Measurements from ENCODE around the gene MYO6.

MYO6 gene

DNA sequence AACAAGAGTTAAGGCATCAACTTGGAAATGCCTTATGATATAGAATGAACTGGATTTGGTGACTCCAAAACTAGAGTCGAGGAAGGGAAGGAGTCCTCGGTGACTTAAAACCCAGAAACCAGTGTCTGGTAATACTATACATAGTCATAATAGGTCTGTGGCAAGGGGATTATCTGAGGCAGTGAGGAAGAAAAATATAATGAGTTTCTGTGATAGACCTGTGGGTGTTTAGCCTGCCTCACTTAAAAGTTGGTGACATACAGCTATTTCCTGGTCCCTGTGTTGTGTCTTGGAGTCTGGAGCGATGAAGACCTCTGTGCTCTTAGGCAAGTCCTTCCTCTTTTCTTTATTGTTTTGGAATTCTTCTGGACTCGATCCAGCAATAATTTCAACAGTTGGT is 5.1 kb upstream of the MYO6 start:
- no peak for DNase-seq (ENCODE audit: low read depth)
- TF ChIP-seq, protein P1, sequence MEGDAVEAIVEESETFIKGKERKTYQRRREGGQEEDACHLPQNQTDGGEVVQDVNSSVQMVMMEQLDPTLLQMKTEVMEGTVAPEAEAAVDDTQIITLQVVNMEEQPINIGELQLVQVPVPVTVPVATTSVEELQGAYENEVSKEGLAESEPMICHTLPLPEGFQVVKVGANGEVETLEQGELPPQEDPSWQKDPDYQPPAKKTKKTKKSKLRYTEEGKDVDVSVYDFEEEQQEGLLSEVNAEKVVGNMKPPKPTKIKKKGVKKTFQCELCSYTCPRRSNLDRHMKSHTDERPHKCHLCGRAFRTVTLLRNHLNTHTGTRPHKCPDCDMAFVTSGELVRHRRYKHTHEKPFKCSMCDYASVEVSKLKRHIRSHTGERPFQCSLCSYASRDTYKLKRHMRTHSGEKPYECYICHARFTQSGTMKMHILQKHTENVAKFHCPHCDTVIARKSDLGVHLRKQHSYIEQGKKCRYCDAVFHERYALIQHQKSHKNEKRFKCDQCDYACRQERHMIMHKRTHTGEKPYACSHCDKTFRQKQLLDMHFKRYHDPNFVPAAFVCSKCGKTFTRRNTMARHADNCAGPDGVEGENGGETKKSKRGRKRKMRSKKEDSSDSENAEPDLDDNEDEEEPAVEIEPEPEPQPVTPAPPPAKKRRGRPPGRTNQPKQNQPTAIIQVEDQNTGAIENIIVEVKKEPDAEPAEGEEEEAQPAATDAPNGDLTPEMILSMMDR (IDR thresholded peaks at IDR 0.05; ENCODE audit: control insufficient read depth, extremely low read depth, insufficient read depth): no peak
- no peak overlapping the region for H3K4me3 ChIP-seq (ENCODE audit: low read depth, low read length)

DNA sequence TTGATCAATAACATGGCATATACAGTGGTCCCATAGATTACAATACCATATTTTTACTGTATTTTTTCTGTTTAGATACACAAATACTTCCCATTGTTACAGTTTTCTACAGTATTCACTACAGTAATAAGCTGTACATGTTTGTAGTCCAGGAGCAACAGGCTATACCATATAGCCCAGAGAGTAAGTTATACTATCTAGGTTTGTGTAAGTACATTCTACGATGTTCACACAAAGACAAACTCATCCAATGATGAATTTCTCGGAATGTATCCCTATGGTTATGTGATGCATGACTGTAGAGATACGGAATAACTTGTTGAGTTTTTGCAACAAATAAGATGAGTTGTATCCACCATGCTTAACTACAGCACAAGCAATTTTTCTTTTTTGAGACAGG is 3.6 kb upstream of the MYO6 start:
- no peak overlapping the region for H3K4me3 ChIP-seq (ENCODE audit: low read depth, low read length)
- TF ChIP-seq, protein P1 (IDR thresholded peaks at IDR 0.05; ENCODE audit: control insufficient read depth, extremely low read depth, insufficient read depth): no peak
- no peak for DNase-seq (ENCODE audit: low read depth)

DNA sequence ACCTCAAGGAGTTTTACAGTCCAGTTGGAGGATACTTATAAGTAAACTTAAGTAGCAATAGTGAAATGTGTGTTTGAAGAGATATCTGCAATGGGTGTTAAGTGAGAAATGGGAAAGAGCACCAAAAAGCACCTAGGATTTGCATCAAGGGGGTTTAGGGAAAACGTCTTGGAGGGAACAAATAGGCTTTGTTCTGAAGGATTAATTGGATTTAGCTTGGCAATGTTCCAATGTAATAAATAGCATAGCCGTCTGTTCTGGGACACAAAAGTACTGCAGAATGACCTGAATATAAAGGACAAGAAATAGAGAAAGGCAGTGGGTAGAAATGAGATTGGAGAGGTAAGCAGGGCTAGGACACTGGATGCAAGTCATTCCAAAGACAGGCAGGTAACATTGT is 2.8 kb upstream of the MYO6 start:
- peak; percentile 46 for DNase-seq (ENCODE audit: low read depth)
- TF ChIP-seq, protein P1 (IDR thresholded peaks at IDR 0.05; ENCODE audit: control insufficient read depth, extremely low read depth, insufficient read depth): no peak
- H3K4me3 ChIP-seq (ENCODE audit: low read depth, low read length): no peak overlapping the region

DNA sequence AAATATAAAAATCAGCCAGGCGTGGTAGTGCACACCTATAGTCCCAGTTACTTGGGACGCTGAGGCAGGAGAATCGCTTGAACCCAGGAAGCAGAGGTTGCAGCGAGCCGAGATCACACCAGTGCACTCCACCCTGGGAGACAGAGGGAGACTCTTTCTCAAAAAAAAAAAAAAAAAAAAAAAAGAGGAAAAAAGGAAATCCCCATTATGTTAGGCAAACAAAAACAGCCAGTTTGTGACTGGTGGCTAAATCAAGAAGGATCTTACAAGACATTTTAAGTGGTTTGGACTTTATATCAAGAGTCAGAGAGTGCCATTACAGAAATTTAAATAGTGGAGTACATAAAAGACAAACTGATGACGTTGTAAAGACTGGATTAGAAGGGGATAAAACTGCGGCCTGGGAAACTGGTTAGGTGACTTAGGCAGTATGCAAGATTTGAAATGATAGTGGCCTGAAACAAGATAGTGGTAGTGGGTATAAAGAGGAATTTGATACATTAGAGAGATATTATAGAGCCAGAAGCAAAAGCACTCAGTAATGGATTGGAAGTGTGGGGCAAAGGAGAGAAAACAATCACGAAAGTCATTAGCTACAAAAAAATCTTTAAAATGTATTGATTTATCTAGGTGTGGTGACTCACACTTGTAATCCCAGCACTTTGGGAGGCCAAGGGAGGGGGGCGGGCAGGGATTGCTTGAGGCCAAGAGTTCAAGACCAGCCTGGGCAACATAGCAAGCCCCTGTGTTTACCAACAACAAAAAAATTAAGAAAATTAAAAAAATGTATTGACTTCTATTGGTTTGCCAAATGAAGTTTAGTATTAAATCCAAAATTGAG is 1.7 kb upstream of the MYO6 start:
- TF ChIP-seq, protein P1 (IDR thresholded peaks at IDR 0.05; ENCODE audit: control insufficient read depth, extremely low read depth, insufficient read depth): no peak
- DNase-seq (ENCODE audit: low read depth): peak; percentile 98
- H3K4me3 ChIP-seq (ENCODE audit: low read depth, low read length): no peak overlapping the region; the same call in 1 of the 2 replicates

DNA sequence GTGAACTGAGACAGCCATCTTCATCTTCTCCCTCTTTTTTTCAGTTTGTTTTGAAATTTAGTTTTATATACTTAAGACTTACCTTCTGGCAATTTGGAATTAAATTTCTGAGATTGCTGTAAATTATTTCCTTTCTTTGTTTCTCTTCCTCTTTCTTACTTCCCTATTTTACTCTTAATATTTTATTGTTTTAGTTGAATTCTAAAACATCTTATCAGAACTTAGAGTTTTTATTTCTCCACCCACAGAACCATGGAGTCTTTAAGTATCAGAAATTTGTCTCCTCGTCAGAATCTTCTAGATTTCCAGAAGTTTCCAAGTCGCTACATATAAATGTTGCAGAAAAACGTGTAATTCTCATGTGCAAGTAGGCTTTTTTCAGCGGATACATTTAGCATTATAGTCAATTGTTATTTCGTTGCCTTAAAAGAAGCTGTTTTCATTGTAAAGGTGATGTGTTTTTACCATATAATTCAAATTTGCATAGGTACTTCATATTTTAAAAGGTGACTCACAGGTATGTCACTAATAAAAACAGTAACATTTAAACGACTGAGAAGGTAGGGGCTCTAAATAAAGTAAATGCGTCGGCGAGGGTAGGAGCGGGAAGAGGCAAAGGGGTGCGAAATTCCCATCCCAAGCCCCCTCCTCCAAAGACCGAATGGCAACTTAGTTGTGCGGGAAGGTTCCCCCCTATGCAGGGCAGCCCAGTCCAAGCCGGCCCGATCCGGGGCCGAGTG is 866 bp upstream of the MYO6 start:
- peak overlapping the region; percentile 80 for H3K4me3 ChIP-seq (ENCODE audit: low read depth, low read length)
- DNase-seq (ENCODE audit: low read depth): no peak
- TF ChIP-seq, protein P1 (IDR thresholded peaks at IDR 0.05; ENCODE audit: control insufficient read depth, extremely low read depth, insufficient read depth): no peak

DNA sequence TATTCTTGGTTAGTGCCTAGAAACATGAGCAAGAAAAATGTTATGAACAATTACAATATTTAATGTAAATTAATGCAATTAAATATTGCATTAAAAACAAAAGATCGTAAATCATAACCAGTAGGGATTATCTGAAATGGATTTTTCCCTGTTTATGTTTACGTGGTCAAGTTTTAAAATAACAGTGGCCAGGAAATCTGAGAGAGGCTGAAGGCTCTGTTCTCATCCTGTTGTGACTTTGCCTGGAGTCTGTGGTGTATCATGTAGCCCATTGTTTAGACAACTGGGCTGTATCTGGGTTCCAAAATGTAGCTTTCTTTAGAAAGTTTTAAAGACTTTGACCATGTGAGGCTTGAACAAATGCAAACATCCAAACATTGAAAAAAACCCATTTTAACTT is 2.4 kb downstream of the MYO6 start:
- TF ChIP-seq, protein P1 (IDR thresholded peaks at IDR 0.05; ENCODE audit: control insufficient read depth, extremely low read depth, insufficient read depth): no peak
- H3K4me3 ChIP-seq (ENCODE audit: low read depth, low read length): peak overlapping the region; percentile 80
- DNase-seq (ENCODE audit: low read depth): no peak

Data from LNCaP clone FGC (cell line).